Prostate gland (tissue), 2 donors: ENCODE data around the gene NHSL2. TPM values are rescaled to one million over a fixed set of nuclear protein-coding genes. Genes with fewer than 3 reads are reported as not detected.

ENCODE experiments used
- DNase-seq: peaks from one replicate; pipeline ENCODE4 v3.0.0-alpha.2; 2019; ENCODE audit warnings: low spot score
- H3K27ac ChIP-seq, 2 donors: fragments of 200-600 bp; sonication (generic); 2 replicates each; pipeline ENCODE4 v1.5.1; 2017 to 2019
- H3K27me3 ChIP-seq: fragments of 200-600 bp; sonication (generic); replicated peaks from 2 replicates; pipeline ENCODE4 v1.5.1; 2019; ENCODE audit not compliant: insufficient read depth
- H3K36me3 ChIP-seq, 2 donors: fragments of 200-600 bp; sonication (generic); 1 replicate in 1 of 2; 2 replicates in 1 of 2; pipeline versions ENCODE4 v1.5.1 to v1.8.1; 2017 to 2019
- H3K4me1 ChIP-seq: fragments of 200-600 bp; sonication (generic); replicated peaks from 2 replicates; pipeline ENCODE4 v1.5.1; 2019
- H3K4me3 ChIP-seq, 2 donors: fragments of 200-600 bp; sonication (generic); 2 replicates each; pipeline ENCODE4 v1.5.1; 2017 to 2019
- H3K9me3 ChIP-seq: fragments of 200-600 bp; sonication (generic); 2 replicates; pipeline ENCODE4 v1.5.1; 2017
- POLR2A ChIP-seq: fragments of 450-650 bp; IDR thresholded peaks from one replicate; pipeline ENCODE4 v1.6.1; 2016; ENCODE audit warnings: antibody characterized with exemption, mild to moderate bottlenecking
- POLR2AphosphoS5 ChIP-seq: sonication (generic); formaldehyde crosslinking; IDR thresholded peaks from one replicate; pipeline ENCODE4 v1.6.1; 2017; ENCODE audit warnings: antibody characterized with exemption
- WGBS: methylation state at CpG from one replicate; pipeline ENCODE4 v1.1.5; 2018; 5-methylcytosine and 5-hydroxymethylcytosine counted together
- intact Hi-C: fragments of 100-400 bp; cut with DNase I; formaldehyde crosslinking; loops from one replicate; pipeline ENCODE4 v1.14.2; 2022
- total RNA-seq, 2 donors: library from RNA; depleted of rRNA; stranded (reverse); fragments of >200 nt; gene quantifications; one replicate each; pipeline ENCODE4 v1.1.0, GENCODE V29; 2016
- TF ChIP-seq, protein P1 (sequence below), 4 experiments: fragments of 200-600 bp in 2 of 4; fragments of 450-650 bp in 2 of 4; sonication (generic) in 2 of 4; IDR thresholded peaks; 1 replicate in 3 of 4; 2 replicates in 1 of 4; pipeline ENCODE4 v1.5.1; 2016 to 2019; ENCODE audit warnings: antibody characterized with exemption in 4 of 4, mild to moderate bottlenecking in 2 of 4, moderate library complexity in 2 of 4

NHSL2 gene
- total RNA-seq, 2 donors from 2014 or later: 4.2 to 28.2 TPM

DNA sequence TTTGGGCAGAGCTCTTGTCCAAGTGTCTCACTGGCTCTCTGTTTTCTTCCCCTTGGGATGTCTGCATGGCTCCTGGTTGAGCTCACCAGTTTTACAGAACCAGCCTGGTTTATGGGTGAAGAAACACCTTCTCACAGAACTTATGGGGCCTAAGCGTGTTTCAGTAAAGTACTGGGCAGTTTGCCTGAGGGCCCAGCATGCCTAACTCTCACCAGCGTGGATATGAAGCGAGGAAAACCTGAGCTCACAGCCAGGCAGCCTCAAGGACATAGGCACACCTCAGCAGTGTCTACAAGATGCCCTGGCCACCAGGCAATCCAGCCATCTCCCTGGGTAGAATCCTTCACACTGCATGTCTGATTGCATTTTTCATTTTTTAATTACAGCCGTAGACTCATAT lies 9.2 kb downstream of the NHSL2 start:
- H3K4me1 ChIP-seq: no peaks in the 10 kb centered on the region
- H3K4me3 ChIP-seq: no peak overlapping the region
- H3K27me3 ChIP-seq: no peaks in the 10 kb centered on the region
- DNase-seq: no peak
- no peak overlapping the region for H3K27ac ChIP-seq
- no peaks in the 10 kb centered on the region for H3K36me3 ChIP-seq
- intact Hi-C loops: no loop called here
- TF ChIP-seq, protein P1, sequence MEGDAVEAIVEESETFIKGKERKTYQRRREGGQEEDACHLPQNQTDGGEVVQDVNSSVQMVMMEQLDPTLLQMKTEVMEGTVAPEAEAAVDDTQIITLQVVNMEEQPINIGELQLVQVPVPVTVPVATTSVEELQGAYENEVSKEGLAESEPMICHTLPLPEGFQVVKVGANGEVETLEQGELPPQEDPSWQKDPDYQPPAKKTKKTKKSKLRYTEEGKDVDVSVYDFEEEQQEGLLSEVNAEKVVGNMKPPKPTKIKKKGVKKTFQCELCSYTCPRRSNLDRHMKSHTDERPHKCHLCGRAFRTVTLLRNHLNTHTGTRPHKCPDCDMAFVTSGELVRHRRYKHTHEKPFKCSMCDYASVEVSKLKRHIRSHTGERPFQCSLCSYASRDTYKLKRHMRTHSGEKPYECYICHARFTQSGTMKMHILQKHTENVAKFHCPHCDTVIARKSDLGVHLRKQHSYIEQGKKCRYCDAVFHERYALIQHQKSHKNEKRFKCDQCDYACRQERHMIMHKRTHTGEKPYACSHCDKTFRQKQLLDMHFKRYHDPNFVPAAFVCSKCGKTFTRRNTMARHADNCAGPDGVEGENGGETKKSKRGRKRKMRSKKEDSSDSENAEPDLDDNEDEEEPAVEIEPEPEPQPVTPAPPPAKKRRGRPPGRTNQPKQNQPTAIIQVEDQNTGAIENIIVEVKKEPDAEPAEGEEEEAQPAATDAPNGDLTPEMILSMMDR (IDR thresholded peaks at IDR 0.05): no peak
- no peak for TF ChIP-seq POLR2AphosphoS5
- TF ChIP-seq POLR2A: no peak
- no peaks in the 10 kb centered on the region for H3K9me3 ChIP-seq
- WGBS: 91% methylated on average over 4 of the region's 4 CpGs

DNA sequence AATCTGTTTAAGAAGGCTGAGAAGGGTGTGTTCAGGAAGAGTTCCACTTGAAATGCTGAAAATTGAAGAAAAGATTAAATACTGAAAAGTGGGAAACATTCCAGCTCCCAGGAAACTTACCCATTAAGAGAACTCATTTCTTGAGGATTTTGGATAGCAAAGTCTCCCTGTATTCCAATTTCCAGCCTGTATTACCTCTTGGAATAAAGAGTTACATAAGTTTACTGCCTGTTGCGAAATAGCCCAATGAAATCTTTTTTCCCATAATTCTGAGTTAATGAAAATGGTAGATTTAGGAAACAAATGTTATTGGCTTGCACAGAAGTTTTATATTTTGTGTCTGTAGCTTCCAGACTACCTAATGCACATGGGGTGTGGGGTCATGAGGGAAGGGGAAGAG lies 12.0 kb downstream of the NHSL2 start:
- Histone ChIP-seq H3K4me3 (no peak overlapping the region), H3K9me3 (no peaks in the 10 kb centered on the region), H3K27me3 (no peaks in the 10 kb centered on the region), H3K27ac (no peak overlapping the region), H3K4me1 (no peaks in the 10 kb centered on the region), H3K36me3 (no peaks in the 10 kb centered on the region)
- TF ChIP-seq, protein P1 (IDR thresholded peaks at IDR 0.05): no peak
- TF ChIP-seq POLR2AphosphoS5: no peak
- TF ChIP-seq POLR2A: no peak
- intact Hi-C loops: no loop called here
- WGBS: 79% methylated on average over 1 of the region's 1 CpG
- DNase-seq: no peak

GRCh38 chrX:71923516-71923915 lies 12.9 kb downstream of the NHSL2 start:
- no peak for DNase-seq
- intact Hi-C loops: no loop called here
- Histone ChIP-seq H3K9me3 (no peaks in the 10 kb centered on the region), H3K4me3 (no peak overlapping the region), H3K27me3 (no peaks in the 10 kb centered on the region), H3K4me1 (no peaks in the 10 kb centered on the region), H3K27ac (no peak overlapping the region), H3K36me3 (no peaks in the 10 kb centered on the region)
- WGBS: 42% methylated on average over 3 of the region's 3 CpGs
- no peak for TF ChIP-seq POLR2AphosphoS5
- TF ChIP-seq, protein P1 (IDR thresholded peaks at IDR 0.05): no peak
- no peak for TF ChIP-seq POLR2A

DNA sequence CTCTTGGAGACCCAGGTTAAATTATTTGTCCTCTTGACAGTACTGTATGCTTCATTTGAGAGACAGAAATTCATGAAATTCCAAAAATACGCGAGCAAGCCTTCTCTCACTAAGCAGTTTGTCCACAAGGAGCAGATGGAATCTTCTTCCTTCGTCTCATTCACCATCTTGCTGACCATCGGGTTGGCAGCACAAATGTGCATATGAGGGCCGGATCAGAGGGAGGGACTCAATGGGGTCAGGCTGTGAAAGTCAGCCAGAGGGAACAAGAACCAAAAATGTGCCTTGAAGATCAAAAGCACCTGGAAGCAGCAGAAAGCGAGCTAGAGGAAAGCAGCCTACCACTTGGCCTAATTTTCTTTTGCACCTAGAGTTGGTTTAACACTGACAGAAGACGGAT lies 16.4 kb downstream of the NHSL2 start:
- 68% methylated on average over 7 of the region's 7 CpGs for WGBS
- Histone ChIP-seq H3K4me3 (no peak overlapping the region), H3K27ac (no peak overlapping the region), H3K36me3 (no peaks in the 10 kb centered on the region), H3K27me3 (no peaks in the 10 kb centered on the region), H3K9me3 (no peaks in the 10 kb centered on the region), H3K4me1 (no peaks in the 10 kb centered on the region)
- no peak for TF ChIP-seq POLR2A
- TF ChIP-seq, protein P1 (IDR thresholded peaks at IDR 0.05): no peak
- TF ChIP-seq POLR2AphosphoS5: no peak
- no peak for DNase-seq
- intact Hi-C loops: no loop called here

GRCh38 chrX:71928856-71929255 lies 18.2 kb downstream of the NHSL2 start:
- no peaks in the 10 kb centered on the region for H3K9me3 ChIP-seq
- no peaks in the 10 kb centered on the region for H3K4me1 ChIP-seq
- H3K27ac ChIP-seq: no peak overlapping the region
- H3K4me3 ChIP-seq: no peak overlapping the region
- 78% methylated on average over 2 of the region's 2 CpGs for WGBS
- intact Hi-C loops: no loop called here
- TF ChIP-seq, protein P1 (IDR thresholded peaks at IDR 0.05): no peak
- TF ChIP-seq POLR2AphosphoS5 (no peak), POLR2A (no peak)
- no peaks in the 10 kb centered on the region for H3K36me3 ChIP-seq
- DNase-seq: no peak
- H3K27me3 ChIP-seq: no peaks in the 10 kb centered on the region
